ENCODE measurements around the gene SOHLH1. TPM values are rescaled to one million over a fixed set of nuclear protein-coding genes. Genes with fewer than 3 reads are reported as not detected.
A peak's percentile ranks its signal among the peaks of the same experiment; 100 is the strongest.

Gene SOHLH1
- total RNA-seq, 1 experiment from 2014 or later, result not detected

- DNase-seq (ENCODE audit: low read depth), result no peak
Observed at GRCh38 chr9:135729480-135729879, 30.2 kb upstream of the SOHLH1 start.

GRCh38 chr9:135728436-135729110 is 29.3 kb upstream of the SOHLH1 start:
- DNase-seq (ENCODE audit: low read depth), result no peak

DNA sequence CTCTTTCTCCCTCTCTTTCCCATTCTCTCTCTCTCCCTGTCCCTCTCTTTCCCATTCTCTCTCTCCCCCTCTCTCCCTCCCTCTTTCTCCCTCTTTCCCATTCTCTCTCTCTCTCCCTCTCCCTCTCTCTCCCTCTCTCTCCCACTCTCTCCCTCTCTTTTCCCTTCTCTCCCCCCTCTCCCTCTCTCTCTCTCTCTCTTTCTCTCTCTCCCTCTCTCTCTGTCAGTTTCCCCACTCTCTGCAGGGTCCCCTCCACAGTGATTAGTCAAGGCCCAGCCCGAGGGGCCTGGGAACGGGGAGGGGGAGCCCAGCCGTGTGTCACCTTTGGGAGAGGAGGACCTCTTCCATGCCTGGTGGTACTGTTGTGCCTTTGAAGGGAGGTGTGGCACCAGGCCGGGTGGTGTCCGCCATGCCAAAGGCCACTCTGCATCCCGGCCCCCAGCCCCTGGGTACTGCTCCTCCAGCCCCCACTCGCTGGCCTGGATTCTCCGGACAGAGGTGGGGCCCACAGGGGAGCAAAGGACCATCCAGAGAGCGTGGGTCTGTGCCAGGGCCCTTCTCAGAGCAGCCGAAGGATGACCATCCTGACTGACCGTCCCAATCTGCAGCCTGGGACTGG is 28.1 kb upstream of the SOHLH1 start:
- no peak for DNase-seq (ENCODE audit: low read depth)

- DNase-seq (ENCODE audit: low read depth), result no peak
Observed at GRCh38 chr9:135726138-135726853, 27.0 kb upstream of the SOHLH1 start.

GRCh38 chr9:135724186-135724787 is 25.0 kb upstream of the SOHLH1 start:
- no peak for DNase-seq (ENCODE audit: low read depth)

GRCh38 chr9:135722365-135722764 is 23.1 kb upstream of the SOHLH1 start:
- no peak for DNase-seq (ENCODE audit: low read depth)

GRCh38 chr9:135719472-135719871 is 20.2 kb upstream of the SOHLH1 start:
- no peak for DNase-seq (ENCODE audit: low read depth)

- peak; percentile 52 for DNase-seq (ENCODE audit: low read depth)
Observed at GRCh38 chr9:135718616-135719015, 19.3 kb upstream of the SOHLH1 start.

DNA sequence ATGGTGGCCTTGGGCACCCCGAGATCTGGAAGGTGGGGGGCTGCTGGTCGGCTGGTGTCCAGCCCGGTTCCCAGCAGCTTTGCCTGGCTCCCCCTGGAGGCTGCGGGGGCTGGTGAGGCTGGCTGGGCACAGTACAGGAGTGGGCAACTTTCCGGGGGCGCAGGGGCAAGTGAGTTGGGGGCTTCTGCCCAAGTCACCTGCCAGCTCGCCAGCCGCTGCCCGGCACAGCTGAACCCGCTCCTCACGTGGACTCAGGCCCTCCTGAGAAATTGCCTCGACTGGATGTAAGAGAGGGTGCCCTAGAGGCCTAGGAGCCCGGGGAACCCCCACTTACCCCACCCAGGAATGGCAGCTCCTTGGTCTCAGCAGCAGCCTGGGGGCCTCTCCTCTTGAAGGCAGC is 18.1 kb upstream of the SOHLH1 start:
- no peak for DNase-seq (ENCODE audit: low read depth)

DNA sequence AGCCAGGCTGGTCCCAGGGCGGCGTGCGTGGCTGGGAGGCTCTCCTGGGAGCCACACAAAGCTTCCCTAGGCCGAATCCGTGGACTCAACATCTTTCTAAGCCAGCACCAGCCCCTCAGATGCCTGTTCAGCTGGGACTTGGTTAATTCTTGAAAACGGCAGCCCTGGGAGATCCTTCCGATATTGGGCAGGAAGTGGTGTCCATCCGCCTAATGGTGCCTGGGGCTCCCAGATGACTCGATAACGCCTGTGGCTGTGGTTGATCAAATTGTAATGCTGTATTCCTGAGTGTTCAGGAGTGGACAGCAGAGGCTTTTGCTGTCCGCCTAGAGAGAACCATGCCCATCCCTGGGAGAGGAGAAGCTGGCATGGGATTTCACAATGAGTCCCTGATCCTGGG is 16.8 kb upstream of the SOHLH1 start:
- DNase-seq (ENCODE audit: low read depth), result no peak

DNA sequence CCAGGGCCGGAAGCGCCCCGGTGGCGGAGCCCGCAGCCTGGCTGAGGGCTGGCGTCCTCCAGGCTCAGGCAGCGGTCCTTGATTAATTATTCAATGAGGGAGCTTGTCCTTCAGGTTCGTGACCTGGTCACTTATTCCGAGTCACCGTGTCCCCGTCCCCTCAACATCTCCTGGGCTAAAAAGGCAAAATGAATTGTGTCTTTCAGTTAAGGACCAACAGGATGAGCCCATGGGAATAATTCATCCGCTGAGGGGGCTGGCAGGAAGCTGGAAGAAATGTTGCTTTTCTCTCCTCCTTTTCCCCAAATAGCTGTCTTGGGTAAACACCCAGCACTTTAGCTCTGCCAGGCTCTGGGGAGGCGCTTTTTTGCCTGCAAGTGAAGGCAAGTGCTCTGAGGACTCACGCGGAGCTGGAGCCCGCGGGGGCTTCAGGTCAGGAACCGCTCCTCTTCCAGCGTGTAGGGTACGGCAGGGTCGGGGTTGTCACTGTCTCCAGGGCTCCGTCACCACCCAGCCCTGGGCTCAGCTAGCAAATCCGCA is 15.8 kb upstream of the SOHLH1 start:
- no peak for DNase-seq (ENCODE audit: low read depth)

GRCh38 chr9:135714242-135715055 is 15.2 kb upstream of the SOHLH1 start:
- DNase-seq (ENCODE audit: low read depth), result no peak

- no peak for DNase-seq (ENCODE audit: low read depth)
Observed at GRCh38 chr9:135712613-135713295, 13.5 kb upstream of the SOHLH1 start.

GRCh38 chr9:135711881-135712280 is 12.6 kb upstream of the SOHLH1 start:
- no peak for DNase-seq (ENCODE audit: low read depth)

- no peak for DNase-seq (ENCODE audit: low read depth)
Observed at GRCh38 chr9:135711391-135711790, 12.1 kb upstream of the SOHLH1 start.

DNA sequence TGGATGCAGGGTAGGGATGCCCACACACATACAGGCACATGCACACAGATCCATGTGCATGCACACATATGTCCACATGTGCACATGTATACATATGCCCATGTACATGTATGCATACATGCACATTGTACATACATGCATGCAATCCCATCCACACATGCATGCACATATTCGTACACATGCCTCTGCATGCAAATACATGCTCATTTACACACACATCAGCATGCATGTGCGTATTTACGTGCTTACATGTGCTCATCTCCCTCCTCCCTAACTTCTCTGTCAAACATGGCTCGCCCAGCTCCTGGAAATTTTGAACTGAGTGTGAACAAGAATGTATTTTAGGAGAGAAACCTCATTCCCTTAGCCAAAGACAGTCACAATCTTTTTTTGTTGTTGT is 8.9 kb upstream of the SOHLH1 start:
- DNase-seq (ENCODE audit: low read depth), result no peak

DNA sequence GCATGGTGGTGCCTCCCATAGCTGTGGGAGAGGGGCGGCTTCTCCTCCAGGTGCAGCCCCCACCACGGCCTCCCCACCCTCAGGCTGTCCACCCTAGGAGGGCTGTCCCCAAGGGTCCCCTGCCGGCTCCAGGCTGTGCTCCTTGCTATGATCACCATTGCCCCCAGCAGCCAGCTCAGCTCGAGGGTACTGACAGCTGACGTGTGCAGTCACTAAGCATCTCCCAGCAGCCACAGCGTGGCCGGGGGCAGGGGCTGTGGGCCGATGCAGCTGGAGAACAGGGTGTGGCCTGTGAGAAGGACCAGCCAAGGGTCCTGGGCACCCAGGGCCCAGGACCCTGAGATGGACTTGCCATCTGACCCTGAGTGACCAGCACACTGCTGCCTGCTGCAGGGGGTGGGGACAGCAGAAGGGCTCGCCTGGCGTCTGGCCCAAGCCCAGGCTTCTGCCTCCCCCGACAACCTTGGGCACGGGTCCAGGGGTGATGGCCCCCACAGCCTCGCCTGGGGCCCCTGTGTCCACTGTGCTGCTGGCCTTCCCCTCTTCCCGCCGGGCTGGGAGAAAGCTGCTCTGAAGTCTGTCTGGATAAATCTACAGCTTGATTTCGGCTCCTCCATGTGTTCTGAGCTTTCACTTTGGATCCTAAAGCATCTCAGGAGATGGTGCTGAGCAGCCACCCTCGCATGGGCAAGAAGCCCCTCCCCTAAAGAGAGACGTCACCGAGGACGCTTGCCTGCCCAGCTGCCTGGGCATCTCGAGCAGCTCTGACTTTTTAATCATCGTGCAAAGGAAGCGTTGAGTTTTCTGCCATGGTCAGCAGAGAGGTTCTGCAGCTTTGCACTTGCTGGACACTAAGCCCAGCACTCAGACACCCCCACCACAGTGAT is 8.2 kb upstream of the SOHLH1 start:
- DNase-seq (ENCODE audit: low read depth), result no peak

DNA sequence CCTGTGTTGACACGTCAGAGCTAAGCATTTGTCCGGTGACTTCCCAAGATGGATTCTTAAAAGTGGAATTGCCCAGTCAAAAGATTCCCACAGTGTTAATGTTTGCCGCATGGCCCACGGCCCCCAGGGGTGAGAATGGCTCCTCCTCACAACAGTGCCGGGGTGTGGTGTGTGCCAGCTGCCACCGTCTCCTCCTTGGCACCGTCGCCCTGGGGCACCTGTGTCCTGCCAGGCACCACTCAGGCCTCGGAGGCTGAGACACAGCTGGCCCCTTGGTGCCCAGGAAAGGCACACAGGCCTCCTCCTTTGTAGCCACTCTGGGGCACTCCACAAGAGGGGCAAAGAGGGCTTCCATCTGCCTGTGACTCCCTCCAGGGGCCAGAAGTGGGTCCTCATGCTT is 7.0 kb upstream of the SOHLH1 start:
- DNase-seq (ENCODE audit: low read depth), result no peak

GRCh38 chr9:135705376-135705775 is 6.1 kb upstream of the SOHLH1 start:
- no peak for DNase-seq (ENCODE audit: low read depth)

DNA sequence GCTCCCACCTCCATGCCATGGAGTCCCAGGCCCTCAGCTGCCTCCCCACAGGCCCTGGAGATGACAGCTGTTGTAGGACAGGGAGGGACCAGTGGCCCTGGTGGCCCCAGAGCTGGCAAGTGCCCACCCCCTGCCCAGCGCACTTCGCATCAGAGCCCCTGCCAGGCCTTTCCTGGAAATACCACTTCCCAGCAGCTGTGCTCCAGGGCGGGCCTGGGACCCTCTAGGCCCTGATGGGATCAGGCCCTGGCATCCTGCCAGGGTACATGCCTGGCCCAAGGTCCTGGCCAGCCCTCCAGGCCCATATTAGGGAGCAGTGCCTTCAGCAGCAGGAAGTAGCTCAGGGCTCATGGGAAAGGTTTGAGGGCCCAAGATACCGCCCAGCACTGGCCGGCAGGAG is 5.2 kb upstream of the SOHLH1 start:
- no peak for DNase-seq (ENCODE audit: low read depth)

All from RPMI7951 (cell line).